CMK (cell line): ENCODE measurements around the gene PDK1.

Experiments used
- DNase-seq: peaks from one replicate; pipeline ENCODE4 v3.0.0-alpha.2; 2010; ENCODE audit warnings: low read depth

PDK1 gene

DNA sequence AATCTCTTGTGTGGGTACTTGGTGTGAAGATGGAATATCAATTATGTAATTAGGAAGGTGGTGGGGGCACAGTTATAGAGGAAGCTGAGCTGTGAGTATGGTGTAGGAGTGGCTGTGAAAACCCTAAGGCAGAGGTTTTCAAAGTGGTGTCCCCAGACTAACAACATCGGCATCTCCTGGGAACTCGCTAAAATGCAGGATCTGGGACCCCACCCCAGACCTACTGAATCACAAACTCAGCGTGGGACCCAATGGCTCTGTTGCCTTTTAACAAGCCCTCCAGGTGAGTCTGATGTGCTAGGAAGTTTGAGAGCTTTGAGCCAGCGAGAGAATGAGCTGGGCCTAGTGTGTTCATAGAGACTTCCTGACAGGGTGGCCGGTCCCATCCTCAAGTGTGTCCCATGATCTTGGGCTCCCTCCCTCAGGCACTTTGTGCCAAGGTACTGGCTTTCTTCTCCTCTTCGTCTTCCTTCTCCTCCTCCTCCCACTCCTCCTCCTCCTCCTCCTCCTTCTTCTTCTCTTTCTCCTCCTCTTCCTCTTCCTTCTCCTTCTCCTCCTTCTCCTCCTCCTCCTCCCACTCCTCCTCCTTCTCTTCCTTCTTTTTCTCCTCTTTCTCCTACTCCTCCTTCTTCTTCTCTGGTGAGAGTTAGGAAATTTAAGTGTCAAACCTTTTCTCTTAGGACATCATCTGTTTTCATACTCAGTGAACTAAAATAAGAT is 86.6 kb downstream of the PDK1 start:
- DNase-seq: no peak

DNA sequence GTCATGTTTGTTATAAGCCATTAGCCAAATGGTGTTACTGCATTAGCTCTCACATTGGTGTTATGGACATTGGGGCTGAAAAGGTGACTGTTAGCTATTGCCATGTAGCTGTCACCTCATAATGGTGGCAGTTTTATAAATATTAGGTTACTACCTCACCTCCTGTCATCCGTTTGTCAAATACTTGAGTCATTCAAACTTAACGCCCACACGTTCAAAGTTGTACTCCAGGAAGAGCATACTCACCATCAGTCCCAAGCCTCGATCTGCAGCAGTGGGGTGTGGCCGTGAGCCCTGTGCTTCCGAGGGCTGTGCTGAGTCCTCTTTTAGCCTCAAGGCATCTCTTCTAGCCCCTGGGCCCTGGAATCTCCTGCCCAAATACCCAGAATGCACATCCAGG is 87.3 kb downstream of the PDK1 start:
- no peak for DNase-seq

DNA sequence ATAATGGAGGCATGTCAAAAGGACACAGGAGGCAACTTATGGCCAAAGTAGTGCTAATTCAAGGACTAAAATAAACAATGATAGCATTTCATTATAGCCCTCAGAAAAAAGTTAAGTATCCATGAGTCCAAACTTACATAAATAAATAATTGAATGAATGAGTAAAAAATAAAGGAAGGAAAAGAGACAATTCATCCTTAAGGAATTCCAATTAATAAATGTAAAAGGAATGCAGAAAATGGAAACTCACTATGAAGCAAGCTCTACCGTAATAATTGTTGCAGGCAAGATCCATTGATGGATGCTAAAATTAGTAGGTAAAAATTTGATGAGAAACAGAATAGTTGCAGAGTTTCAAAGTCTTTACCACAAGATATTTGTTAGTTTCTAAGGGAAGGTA is 91.5 kb downstream of the PDK1 start:
- DNase-seq: no peak

DNA sequence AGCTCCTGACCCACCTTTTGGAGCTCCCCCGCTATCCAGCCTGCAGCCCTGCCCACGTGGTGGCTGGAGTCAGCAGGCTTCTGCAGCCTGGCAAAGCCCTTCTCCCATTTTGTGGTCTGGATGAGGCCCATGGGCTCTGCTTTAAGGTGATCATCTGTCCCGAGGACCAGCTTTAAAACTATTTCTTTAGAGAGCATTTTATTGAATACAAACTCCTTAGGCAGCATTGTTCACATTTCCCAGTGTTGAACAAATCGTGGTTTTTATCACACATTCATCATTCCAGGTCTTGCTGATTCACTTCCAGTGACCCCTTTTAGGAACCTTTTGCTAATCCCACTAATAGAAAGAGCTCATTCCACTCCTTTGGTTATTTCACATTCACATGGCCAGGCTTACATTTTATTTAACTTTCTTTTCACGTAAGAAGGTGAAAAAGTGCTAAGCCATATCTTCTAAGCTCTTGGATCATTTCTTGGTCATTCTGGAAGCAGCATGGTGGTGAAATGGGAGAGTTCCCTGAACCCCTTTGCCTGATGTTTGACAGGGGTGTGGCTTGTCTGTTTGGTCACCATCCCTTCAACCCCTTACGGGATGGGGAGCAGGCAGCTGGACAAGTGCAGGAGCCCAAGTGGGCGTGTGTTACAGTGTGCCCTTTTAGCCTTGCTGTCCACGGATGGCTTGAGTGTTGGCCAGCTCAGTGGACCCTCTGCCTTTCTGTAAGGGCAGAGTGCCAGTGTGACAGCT is 99.4 kb downstream of the PDK1 start:
- no peak for DNase-seq

DNA sequence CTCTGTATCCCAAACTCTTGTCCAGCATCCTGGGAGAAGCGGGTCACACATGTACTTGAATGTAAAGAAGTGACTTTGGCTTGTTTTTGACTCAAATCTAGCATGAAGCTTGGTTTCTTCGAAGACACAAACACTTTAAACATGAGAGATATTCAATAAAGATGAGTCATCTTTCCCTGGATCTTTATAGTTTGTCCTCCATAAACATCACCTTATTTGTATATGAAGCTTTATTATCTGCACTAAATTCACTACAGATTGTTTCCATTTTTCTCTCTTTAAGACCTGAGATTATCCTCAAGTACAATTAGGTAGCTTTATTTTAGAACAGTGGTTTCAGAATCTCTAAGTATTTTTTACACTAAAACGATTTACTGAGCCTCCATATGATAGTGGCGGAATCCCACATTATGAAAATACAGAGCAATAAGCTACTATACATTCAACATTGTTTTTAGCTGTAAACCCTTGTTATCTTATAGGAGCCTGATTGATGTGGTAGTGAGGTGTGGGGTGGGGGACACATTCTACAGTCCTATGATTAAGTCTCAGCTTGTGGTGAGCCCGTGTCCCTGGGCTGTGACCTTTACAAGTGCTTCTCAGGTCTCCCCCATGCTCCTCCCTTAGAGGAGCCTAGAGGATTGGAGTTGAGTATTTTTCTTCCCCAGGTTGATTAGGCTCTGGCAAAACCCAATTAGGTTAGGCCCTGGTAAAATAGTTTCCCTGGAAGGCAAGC is 100.1 kb downstream of the PDK1 start:
- no peak for DNase-seq
